ENCODE measurements around the gene GPER1. TPM values are rescaled to one million over a fixed set of nuclear protein-coding genes. Genes with fewer than 3 reads are reported as not detected.

The GPER1 gene
- total RNA-seq, 1 experiment from 2014 or later, result 1.2 TPM

DNA sequence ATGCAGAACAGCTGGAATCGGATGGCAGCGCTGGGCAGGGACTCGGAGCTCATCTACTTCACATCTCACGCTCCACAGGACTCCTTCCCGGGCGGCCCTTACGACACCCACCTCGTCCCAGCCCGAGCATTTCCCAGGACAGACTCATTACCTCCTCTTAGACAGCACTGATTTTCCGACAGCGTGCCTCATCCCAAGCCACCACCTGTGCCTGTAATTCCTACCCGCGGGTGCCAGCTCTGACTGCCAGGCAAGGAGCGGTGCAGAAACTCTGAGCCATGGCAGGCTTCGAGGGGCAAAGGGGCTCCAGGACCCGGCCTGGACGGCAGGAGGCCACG, 25.6 kb downstream of the GPER1 start:
- Histone ChIP-seq H3K4me1 (ENCODE audit: control insufficient read depth in 1 of 2, insufficient read depth in 2 of 2, low read length in 2 of 2) (no peaks in the 10 kb centered on the region), H3K27me3 (ENCODE audit: insufficient read depth, low read length) (no peaks in the 10 kb centered on the region), H3K9ac (ENCODE audit: low read length) (no peak overlapping the region), H3K4me3 (replicated peaks in 1 of 2; ENCODE audit: low read depth in 1 of 2, low read length in 2 of 2) (no peak overlapping the region), H3K9me3 (ENCODE audit: control insufficient read depth in 1 of 2, insufficient read depth in 1 of 2, low read depth in 1 of 2, low read length in 2 of 2) (no peaks in the 10 kb centered on the region), H4K20me1 (ENCODE audit: insufficient read depth) (peaks cover 3% of the 10 kb centered on the region; the same call in 1 of the 2 replicates), H2AFZ (ENCODE audit: low read depth, low read length, poor library complexity, severe bottlenecking) (no peak overlapping the region), H3K4me2 (ENCODE audit: low read length) (no peak overlapping the region), H3K9me2 (ENCODE audit: insufficient read depth) (no peaks in the 10 kb centered on the region), H3K79me2 (ENCODE audit: insufficient read depth, low read length) (peaks cover 43% of the 10 kb centered on the region), H3K36me3 (ENCODE audit: control insufficient read depth in 1 of 2, insufficient read depth in 2 of 2, low read length in 2 of 2) (0 out of 4 replicates have a peak, but pooled peaks cover 0 to 4% of the 10 kb centered on the region in 2 experiments), H3K27ac (ENCODE audit: low read depth, low read length) (no peak overlapping the region)
- CTCF ChIA-PET, result no interaction called here
- no peak for DNase-seq (ENCODE audit: low read depth, low spot score)
- RAD21 ChIA-PET (ENCODE audit: low non-redundant PET in 1 of 2, low total read pairs in 2 of 2, uncharacterized antibody in 2 of 2, unreplicated experiment in 2 of 2), result no interaction called here
- BruUV-seq (replicated peaks), result no TSS peak
- intact Hi-C loops (cut with micrococcal nuclease), result no loop called here
- ATAC-seq, result no peak
- TF ChIP-seq TCF7L2 (IDR thresholded peaks at IDR 0.05; ENCODE audit: borderline replicate concordance, extremely low read depth, insufficient read depth, insufficient read length) (no peak), POLR2AphosphoS5 (IDR thresholded peaks at IDR 0.05; ENCODE audit: low read depth, low read length) (no peak), EGR1 (IDR thresholded peaks at IDR 0.05; ENCODE audit: low read depth) (no peak), CEBPB (IDR thresholded peaks at IDR 0.05; ENCODE audit: low read depth) (no peak), ZNF274 (IDR thresholded peaks at IDR 0.05; ENCODE audit: low read depth, low read length) (no peak), FOSL1 (IDR thresholded peaks at IDR 0.05; ENCODE audit: low read depth) (no peak), SRF (IDR thresholded peaks at IDR 0.05; ENCODE audit: low read depth) (no peak), ZFX (IDR thresholded peaks at IDR 0.05) (no peak), CBX3 (IDR thresholded peaks at IDR 0.05; ENCODE audit: low read depth) (no peak), YY1 (IDR thresholded peaks at IDR 0.05; ENCODE audit: extremely low read depth, insufficient replicate concordance, low read depth, low read length) (no peak), EZH2 (IDR thresholded peaks at IDR 0.05) (no peak), SIN3A (IDR thresholded peaks at IDR 0.05; ENCODE audit: low read depth) (no peak), EZH2phosphoT487 (IDR thresholded peaks at IDR 0.05; ENCODE audit: borderline replicate concordance) (no peak), POLR2A (IDR thresholded peaks at IDR 0.05; ENCODE audit: borderline replicate concordance, extremely low read depth, insufficient read depth, insufficient read length) (no peak), ELF1 (IDR thresholded peaks at IDR 0.05; ENCODE audit: borderline replicate concordance, low read depth) (no peak)
- TF ChIP-seq, protein P1, sequence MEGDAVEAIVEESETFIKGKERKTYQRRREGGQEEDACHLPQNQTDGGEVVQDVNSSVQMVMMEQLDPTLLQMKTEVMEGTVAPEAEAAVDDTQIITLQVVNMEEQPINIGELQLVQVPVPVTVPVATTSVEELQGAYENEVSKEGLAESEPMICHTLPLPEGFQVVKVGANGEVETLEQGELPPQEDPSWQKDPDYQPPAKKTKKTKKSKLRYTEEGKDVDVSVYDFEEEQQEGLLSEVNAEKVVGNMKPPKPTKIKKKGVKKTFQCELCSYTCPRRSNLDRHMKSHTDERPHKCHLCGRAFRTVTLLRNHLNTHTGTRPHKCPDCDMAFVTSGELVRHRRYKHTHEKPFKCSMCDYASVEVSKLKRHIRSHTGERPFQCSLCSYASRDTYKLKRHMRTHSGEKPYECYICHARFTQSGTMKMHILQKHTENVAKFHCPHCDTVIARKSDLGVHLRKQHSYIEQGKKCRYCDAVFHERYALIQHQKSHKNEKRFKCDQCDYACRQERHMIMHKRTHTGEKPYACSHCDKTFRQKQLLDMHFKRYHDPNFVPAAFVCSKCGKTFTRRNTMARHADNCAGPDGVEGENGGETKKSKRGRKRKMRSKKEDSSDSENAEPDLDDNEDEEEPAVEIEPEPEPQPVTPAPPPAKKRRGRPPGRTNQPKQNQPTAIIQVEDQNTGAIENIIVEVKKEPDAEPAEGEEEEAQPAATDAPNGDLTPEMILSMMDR (IDR thresholded peaks at IDR 0.05 in 2 of 3, conservative IDR thresholded peaks at IDR 0.05 in 1 of 3; ENCODE audit: borderline replicate concordance in 1 of 3, insufficient read depth in 1 of 3, low read depth in 2 of 3, low read length in 2 of 3), result no peak
- TF ChIP-seq, protein P2, sequence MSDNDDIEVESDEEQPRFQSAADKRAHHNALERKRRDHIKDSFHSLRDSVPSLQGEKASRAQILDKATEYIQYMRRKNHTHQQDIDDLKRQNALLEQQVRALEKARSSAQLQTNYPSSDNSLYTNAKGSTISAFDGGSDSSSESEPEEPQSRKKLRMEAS (IDR thresholded peaks at IDR 0.05), result no peak
- TF ChIP-seq, protein P3, sequence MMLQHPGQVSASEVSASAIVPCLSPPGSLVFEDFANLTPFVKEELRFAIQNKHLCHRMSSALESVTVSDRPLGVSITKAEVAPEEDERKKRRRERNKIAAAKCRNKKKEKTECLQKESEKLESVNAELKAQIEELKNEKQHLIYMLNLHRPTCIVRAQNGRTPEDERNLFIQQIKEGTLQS (IDR thresholded peaks at IDR 0.05), result no peak
- TF ChIP-seq, protein P4, sequence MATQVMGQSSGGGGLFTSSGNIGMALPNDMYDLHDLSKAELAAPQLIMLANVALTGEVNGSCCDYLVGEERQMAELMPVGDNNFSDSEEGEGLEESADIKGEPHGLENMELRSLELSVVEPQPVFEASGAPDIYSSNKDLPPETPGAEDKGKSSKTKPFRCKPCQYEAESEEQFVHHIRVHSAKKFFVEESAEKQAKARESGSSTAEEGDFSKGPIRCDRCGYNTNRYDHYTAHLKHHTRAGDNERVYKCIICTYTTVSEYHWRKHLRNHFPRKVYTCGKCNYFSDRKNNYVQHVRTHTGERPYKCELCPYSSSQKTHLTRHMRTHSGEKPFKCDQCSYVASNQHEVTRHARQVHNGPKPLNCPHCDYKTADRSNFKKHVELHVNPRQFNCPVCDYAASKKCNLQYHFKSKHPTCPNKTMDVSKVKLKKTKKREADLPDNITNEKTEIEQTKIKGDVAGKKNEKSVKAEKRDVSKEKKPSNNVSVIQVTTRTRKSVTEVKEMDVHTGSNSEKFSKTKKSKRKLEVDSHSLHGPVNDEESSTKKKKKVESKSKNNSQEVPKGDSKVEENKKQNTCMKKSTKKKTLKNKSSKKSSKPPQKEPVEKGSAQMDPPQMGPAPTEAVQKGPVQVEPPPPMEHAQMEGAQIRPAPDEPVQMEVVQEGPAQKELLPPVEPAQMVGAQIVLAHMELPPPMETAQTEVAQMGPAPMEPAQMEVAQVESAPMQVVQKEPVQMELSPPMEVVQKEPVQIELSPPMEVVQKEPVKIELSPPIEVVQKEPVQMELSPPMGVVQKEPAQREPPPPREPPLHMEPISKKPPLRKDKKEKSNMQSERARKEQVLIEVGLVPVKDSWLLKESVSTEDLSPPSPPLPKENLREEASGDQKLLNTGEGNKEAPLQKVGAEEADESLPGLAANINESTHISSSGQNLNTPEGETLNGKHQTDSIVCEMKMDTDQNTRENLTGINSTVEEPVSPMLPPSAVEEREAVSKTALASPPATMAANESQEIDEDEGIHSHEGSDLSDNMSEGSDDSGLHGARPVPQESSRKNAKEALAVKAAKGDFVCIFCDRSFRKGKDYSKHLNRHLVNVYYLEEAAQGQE (IDR thresholded peaks at IDR 0.05; ENCODE audit: low read depth), result no peak
- POLR2A ChIA-PET, result no interaction called here
